ENCODE results near the gene CDHR3. TPM values are rescaled to one million over a fixed set of nuclear protein-coding genes. Genes with fewer than 3 reads are reported as not detected.

CDHR3 gene
- total RNA-seq, result 1 to 10 TPM; 3.8 to 7.5 TPM
- 8.5 TPM for polyA plus RNA-seq (ENCODE audit: insufficient read depth, low read depth, low replicate concordance)
- long read RNA-seq, donor 1, result 0 reads
- long read RNA-seq, donor 2, result 0 reads

- H3K4me3 ChIP-seq, result no peak within 1 kb of the TSS
- intact Hi-C loops (cut with DNase I; ENCODE audit: low total_unique reads), result no loop called here
- no peak for TF ChIP-seq POLR2A (IDR thresholded peaks at IDR 0.05)
- TF ChIP-seq, protein P1, sequence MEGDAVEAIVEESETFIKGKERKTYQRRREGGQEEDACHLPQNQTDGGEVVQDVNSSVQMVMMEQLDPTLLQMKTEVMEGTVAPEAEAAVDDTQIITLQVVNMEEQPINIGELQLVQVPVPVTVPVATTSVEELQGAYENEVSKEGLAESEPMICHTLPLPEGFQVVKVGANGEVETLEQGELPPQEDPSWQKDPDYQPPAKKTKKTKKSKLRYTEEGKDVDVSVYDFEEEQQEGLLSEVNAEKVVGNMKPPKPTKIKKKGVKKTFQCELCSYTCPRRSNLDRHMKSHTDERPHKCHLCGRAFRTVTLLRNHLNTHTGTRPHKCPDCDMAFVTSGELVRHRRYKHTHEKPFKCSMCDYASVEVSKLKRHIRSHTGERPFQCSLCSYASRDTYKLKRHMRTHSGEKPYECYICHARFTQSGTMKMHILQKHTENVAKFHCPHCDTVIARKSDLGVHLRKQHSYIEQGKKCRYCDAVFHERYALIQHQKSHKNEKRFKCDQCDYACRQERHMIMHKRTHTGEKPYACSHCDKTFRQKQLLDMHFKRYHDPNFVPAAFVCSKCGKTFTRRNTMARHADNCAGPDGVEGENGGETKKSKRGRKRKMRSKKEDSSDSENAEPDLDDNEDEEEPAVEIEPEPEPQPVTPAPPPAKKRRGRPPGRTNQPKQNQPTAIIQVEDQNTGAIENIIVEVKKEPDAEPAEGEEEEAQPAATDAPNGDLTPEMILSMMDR (IDR thresholded peaks at IDR 0.05), result no peak
- H3K4me1 ChIP-seq, result no peaks in the 10 kb centered on the region
- WGBS, 2 donors, result 93 to 95% methylated on average over 4 of the region's 4 CpGs
- no peaks in the 10 kb centered on the region for H3K27me3 ChIP-seq
- no peak within 1 kb of the TSS for H3K27ac ChIP-seq
- no peaks in the 10 kb centered on the region for H3K36me3 ChIP-seq (ENCODE audit: low read depth, missing control alignments)
- no peak for DNase-seq
- no peaks in the 10 kb centered on the region for H3K9me3 ChIP-seq
Measured at GRCh38 chr7:105963038-105963667, at the start of gene CDHR3. CDHR3 (plus strand) TSS chr7:105963264; CDS start chr7:105963319, 55 bp downstream.

DNA sequence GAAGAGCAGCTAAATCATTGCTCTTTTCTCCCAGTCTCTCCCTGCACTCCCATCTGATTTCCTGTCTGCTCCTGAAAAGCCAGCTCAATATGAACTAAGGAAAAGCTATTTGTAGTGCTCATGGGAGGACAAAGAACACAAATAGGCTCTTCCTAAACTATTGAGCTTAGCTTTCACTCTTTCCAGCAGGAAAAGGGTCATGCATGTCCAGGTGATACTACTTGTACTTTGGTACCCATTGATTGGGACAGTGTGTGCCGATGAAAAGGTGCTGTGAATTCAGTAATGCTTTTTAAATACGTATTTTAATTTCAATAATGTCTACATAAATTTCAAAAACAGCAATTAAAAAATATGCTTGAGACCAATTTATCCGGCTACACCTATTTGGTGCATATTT, 49.1 kb upstream of the CDHR3 start:
- no peaks in the 10 kb centered on the region for H3K4me1 ChIP-seq
- no peak for TF ChIP-seq POLR2A (IDR thresholded peaks at IDR 0.05)
- TF ChIP-seq, protein P1 (IDR thresholded peaks at IDR 0.05), result no peak
- H3K36me3 ChIP-seq (ENCODE audit: low read depth, missing control alignments), result no peaks in the 10 kb centered on the region
- intact Hi-C loops (cut with DNase I; ENCODE audit: low total_unique reads), result no loop called here
- no peaks in the 10 kb centered on the region for H3K9me3 ChIP-seq
- no peak for DNase-seq
- H3K27ac ChIP-seq, result no peak overlapping the region
- H3K27me3 ChIP-seq, result no peaks in the 10 kb centered on the region
- 71 to 92% methylated on average over 3 of the region's 3 CpGs for WGBS, 2 donors
- H3K4me3 ChIP-seq, result no peak overlapping the region

DNA sequence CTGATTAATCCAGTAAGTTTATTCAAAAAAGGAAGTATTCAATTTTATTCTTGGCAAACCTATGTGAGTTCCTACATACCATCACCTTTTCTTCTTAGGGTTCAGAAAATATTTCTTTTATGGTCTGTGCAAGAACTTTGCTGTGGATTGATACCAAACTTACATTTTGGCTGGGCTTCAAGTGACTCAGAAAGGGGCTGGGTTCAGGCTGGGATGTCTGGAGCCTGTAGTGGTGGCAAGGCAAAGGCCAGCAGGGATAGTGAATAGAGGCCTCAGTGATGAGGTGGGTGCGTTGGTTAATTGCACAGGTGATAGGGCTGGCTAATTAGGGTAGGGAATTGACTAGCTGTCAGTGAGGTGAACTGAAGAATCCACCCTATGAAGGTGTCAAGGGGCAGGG, 46.5 kb upstream of the CDHR3 start:
- Histone ChIP-seq H3K4me1 (no peaks in the 10 kb centered on the region), H3K9me3 (no peaks in the 10 kb centered on the region), H3K4me3 (no peak overlapping the region), H3K27ac (no peak overlapping the region), H3K27me3 (no peaks in the 10 kb centered on the region), H3K36me3 (ENCODE audit: low read depth, missing control alignments) (no peaks in the 10 kb centered on the region)
- intact Hi-C loops (cut with DNase I; ENCODE audit: low total_unique reads), result no loop called here
- TF ChIP-seq POLR2A (IDR thresholded peaks at IDR 0.05), result no peak
- TF ChIP-seq, protein P1 (IDR thresholded peaks at IDR 0.05), result no peak
- DNase-seq, result no peak
- 85 to 89% methylated on average over 1 of the region's 1 CpG for WGBS, 2 donors

DNA sequence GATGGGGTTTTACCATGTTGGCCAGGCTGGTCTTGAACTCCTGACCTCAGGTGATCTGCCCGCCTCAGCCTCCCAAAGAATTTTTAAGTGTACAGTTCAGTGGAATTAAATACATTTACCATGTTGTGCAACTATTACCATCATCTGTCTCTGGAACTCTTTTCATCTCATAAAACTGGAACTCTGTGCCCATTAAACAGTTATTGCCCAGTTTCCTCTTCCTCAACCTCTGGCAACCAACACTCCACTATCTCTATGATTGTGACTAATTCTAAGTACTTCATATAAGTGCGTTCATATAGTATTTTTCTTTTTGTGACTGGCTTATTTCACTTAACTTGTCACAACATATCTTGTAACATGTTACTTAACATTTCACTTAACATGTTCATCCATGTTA, 45.4 kb upstream of the CDHR3 start:
- TF ChIP-seq POLR2A (IDR thresholded peaks at IDR 0.05), result no peak
- TF ChIP-seq, protein P1 (IDR thresholded peaks at IDR 0.05), result no peak
- no peaks in the 10 kb centered on the region for H3K9me3 ChIP-seq
- H3K27me3 ChIP-seq, result no peaks in the 10 kb centered on the region
- H3K36me3 ChIP-seq (ENCODE audit: low read depth, missing control alignments), result no peaks in the 10 kb centered on the region
- no peaks in the 10 kb centered on the region for H3K4me1 ChIP-seq
- no peak for DNase-seq
- 94 to 95% methylated on average over 2 of the region's 2 CpGs for WGBS, 2 donors
- no peak overlapping the region for H3K27ac ChIP-seq
- intact Hi-C loops (cut with DNase I; ENCODE audit: low total_unique reads), result no loop called here
- H3K4me3 ChIP-seq, result no peak overlapping the region

- H3K4me3 ChIP-seq, result no peak overlapping the region
- H3K9me3 ChIP-seq, result no peaks in the 10 kb centered on the region
- no peak for TF ChIP-seq POLR2A (IDR thresholded peaks at IDR 0.05)
- TF ChIP-seq, protein P1 (IDR thresholded peaks at IDR 0.05), result no peak
- H3K4me1 ChIP-seq, result no peaks in the 10 kb centered on the region
- no peaks in the 10 kb centered on the region for H3K36me3 ChIP-seq (ENCODE audit: low read depth, missing control alignments)
- no peaks in the 10 kb centered on the region for H3K27me3 ChIP-seq
- intact Hi-C loops (cut with DNase I; ENCODE audit: low total_unique reads), result no loop called here
- H3K27ac ChIP-seq, result no peak overlapping the region
- 90 to 99% methylated on average over 4 of the region's 4 CpGs for WGBS, 2 donors
- no peak for DNase-seq
Measured at GRCh38 chr7:105920766-105921165, 42.3 kb upstream of the CDHR3 start.
